ENCODE data around the gene STAT1.
"Not testable (repeated sequence)": the region's sequence is repeated elsewhere in the genome, so short reads cannot be mapped to it uniquely, and the experiment has no call there.

STAT1 gene

DNA sequence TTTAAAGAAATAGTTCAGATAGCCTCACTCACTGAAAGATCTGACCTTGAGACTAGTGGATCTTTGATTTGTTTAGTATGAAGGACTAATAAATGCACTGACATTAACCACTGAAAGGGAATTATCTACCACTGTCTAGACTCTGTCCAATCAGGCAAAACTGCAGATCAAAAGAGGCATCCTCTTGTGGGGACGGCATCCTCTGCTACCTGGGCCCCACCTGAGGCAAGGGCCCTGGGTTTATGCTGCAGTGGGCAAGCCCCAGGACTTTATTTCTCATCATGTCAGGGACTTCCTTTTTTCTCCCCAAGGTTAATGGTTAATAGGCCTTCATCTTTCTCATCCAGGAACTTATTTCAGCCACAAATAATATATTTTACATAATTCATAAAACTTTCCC, 32.2 kb downstream of the STAT1 start:
- no peak for DNase-seq (ENCODE audit: low spot score)

DNA sequence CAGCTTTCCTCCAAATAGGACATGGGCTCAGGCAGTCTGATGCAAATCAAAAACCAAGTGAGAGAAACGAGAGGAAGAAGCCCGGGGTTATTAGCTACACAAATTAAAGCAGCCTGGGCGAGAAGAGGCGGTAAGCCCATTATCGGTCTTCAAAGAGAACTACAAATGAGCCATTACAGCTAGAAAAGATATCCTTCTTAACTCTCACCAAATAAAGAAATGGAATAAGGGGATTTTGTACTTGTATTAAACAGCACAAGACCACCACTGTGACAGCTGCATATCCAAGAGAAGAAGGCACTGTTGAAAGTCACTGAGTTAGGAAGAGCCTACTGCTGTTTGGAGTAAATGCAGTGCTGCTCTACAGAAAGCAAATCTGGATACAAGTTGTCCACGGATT, 32.6 kb downstream of the STAT1 start:
- no peak for DNase-seq (ENCODE audit: low spot score)

DNA sequence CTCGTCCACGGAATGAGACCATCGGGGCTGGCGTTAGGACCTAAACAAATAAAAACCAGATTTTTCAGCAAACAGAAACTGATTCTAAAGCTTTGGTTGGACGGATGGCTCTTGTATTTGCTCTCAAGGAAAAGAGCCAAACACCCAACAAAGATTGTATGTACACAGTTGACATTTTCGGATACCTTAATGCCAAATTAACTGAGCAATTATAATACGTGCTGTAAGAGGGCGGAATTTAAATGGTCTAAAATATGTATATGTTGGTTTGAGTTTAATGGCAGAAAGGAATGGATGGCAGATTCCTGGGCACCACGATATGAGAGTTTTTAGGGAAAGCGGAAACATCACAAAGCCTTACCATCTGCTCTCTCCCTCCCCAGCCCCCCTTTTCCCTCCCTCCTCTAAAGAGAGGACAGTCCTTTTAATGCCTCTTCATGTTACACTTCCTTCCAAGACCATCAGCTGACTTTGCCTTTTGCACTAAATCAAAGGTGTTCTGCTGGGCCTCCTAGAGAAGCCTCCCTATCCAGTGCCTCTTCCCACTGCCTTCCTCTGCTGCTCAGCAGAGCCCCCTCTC, 33.3 kb downstream of the STAT1 start:
- no peak for DNase-seq (ENCODE audit: low spot score)

- DNase-seq (ENCODE audit: low spot score) = no peak
These were observed 33.9 kb downstream of the STAT1 start for GRCh38 chr2:190979906-190980629.

DNA sequence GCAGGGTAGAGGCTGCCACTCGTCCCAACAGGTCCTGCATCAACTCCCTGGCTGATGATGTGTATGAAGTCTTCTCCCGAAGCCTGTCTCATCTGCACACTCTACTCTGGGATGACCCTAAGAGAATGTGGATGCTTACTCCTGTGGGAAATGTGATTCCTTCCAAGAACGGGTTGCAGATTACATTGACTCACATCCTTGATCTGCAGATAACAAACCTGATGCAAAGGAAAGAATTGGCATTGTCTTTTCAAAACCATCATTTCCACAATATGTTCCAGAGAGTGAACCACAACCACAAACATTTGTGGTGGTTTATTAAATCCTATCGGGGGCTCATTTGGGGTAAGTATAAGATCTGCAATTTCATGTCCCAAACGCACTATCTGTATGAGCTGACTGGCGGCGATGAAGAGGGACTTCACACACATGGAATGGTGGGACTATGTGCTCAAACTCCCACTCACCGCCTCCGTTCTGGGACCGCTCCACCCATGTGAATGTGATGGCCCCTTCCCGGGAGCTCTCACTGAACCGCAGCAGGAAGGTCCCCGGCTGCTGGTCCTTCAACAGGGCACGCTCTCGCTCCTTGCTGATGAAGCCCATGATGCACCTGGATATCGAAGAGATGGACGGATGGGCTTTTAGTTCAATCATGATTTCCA, 35.5 kb downstream of the STAT1 start:
- no peak for DNase-seq (ENCODE audit: low spot score)

- DNase-seq (ENCODE audit: low spot score) = no peak
These were observed 36.5 kb downstream of the STAT1 start for GRCh38 chr2:190977505-190977904.

DNA sequence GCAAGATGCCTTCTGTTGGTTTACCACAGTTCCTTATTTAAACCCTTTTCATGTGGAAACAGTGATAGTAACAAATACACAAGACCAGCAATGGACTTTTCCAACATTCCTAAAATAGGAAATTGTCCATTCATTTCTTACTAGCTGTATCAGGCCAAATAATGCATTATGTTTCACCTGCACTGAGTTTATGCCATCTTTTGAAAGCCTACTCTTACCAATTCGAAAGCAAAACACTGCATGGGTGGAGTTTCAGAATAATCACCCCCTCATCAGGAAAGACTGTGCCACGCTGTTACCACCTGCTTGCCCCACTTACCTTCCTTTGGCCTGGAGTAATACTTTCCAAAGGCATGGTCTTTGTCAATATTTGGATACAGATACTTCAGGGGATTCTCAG, 37.5 kb downstream of the STAT1 start:
- no peak for DNase-seq (ENCODE audit: low spot score)

DNA sequence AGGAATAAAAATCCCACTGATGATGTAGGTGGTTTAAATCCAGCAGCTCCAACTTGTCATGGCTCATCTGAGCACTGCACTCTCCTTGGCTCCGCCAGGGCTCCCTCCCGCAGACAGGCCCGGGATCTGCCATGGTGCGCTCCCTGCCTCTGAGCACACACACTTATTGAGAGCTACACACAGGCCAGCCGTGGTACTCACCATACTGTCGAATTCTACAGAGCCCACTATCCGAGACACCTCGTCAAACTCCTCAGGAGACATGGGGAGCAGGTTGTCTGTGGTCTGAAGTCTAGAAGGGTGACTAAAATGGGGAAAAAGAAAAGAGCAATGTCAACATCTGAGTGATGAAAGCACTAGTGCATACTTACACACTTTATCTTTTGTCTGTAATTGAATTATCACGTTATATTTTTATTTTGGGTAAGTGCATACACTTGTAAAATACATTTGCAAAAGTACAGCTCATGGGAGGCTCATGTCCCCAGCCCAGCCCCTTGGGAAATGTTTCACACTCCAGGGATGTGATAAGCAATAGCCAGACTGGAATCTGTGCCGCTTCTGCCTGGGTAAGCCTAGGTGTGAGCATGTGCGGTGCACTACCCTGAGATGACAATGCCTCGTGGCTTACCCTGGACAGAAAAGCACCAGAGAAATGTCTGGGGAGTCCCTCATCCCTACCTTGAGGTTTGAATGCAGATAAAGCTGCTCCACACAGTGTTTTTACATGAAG, 39.2 kb downstream of the STAT1 start:
- no peak for DNase-seq (ENCODE audit: low spot score)

- DNase-seq (ENCODE audit: low spot score) = no peak
These were observed 40.0 kb downstream of the STAT1 start for GRCh38 chr2:190973726-190974628.

DNA sequence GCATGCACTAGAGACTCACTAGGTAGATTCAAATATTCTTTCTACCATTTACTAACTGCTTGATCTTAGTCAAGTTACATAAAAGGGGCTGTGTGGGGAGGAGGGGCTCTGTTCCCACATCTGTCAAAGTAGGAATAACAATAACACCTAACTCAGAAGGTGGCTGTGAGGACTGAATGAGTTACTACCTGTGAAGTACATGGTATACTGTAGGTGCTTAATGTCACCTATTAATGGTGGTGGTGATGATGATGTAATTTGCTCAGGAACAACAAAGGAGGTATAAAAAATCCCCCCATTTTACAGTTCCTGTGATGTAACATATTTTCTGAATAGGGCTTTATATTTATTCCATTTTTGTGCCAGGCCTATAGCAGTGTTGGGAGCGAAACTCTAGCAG, 40.7 kb downstream of the STAT1 start:
- DNase-seq (ENCODE audit: low spot score) = no peak

- DNase-seq (ENCODE audit: low spot score) = no peak
These were observed 41.1 kb downstream of the STAT1 start for GRCh38 chr2:190972846-190973245.

DNA sequence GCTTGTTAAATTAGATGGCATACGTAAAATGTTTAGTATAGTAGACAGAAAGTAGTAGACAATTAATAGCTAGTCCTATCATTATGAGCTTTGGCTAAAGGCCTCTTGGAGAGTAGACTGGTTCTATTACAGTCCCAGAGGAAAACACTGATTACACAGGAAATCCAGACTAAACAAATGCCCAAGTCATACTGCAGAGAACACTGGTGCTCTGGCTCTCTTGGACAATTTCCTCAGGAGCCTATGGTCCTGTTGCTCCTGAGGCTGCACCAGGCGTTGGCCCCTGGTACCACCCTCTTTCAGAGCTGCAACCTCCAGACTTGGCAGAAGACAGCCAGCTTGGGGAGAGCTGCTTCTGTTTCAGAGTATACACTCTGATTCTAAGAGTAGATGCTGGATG, 41.8 kb downstream of the STAT1 start:
- DNase-seq (ENCODE audit: low spot score) = no peak

DNA sequence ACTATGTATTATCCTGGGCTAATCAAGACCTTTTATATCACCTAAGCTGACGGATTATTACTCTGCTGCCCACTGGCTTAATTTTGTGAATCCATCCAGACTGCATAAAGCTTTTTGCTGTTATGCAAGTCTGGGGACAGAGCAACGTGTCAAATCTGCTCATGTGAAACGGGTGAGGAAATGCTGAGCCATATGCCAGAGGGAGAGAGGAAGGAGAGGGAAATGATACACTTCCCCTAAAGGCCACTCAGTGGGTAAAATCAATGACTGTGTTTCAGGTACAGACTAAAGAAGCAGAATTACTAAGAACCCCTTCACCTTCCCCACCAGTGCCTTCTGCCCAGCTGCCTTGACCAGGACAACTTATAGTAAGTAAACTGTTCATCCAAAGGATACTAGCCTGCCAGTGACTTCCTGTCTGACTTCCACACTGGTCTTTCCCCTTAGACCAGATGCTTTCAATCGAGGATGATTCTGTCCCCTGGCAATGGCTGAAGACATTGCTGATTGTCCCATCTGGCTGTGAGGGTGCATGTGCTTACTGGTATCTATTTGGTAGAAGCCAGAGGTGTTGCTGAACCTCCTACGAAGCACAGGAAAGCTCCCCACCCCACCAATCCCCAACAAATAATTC, 43.0 kb downstream of the STAT1 start:
- DNase-seq (ENCODE audit: low spot score) = no peak

GRCh38 chr2:190970160-190970559, 43.8 kb downstream of the STAT1 start:
- no peak for DNase-seq (ENCODE audit: low spot score)

- DNase-seq (ENCODE audit: low spot score) = no peak
These were observed 45.4 kb downstream of the STAT1 start for GRCh38 chr2:190968522-190968921.

GRCh38 chr2:190965580-190966222, 48.3 kb downstream of the STAT1 start:
- DNase-seq (ENCODE audit: low spot score) = no peak

GRCh38 chr2:190964170-190964795, 49.7 kb downstream of the STAT1 start:
- no peak for DNase-seq (ENCODE audit: low spot score)

DNA sequence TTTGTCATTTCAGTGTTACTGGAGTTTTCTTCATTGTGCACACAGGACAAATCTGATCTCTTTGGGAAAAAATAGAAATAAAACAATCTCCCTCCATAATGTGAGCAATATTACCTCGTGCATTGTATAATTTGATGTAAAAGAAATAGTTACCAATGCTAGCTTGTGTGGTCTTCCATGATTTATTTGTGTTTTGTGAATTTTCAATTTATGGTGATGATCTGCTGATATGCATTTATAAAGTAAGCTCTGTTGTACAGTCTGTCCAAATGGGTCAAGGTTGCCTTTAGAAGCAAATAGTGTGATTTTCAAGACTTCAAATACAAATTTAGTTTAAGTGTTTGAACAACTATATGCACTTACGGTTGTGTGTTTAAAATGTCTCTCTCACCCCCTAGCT, 50.9 kb downstream of the STAT1 start:
- DNase-seq (ENCODE audit: low spot score) = no peak

DNA sequence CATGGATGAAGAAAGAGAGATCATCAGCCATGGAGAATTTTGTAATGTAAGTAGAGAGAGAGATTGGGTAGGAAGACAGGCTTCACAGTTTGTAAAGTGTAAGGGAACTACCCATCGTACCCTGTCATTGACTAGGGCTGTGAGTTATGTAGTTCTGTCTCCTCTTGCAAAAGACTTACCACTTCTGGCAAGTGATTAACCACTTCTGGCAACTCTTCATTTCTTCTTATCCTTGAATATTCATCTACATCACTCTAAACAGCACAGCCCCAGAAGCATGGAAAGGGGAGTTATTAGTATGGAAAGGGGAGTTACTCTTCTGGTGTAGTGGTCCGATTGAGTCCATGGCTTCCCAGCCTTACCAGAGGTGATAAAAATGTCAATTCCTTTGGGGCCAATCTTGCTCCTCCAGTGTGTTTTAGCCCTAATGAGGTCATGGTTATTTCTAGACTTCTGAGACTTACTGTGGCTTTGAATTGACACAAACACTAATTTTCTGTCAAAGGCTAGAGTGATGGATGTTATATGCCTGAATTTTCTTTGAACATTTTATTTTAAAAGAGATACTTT, 52.0 kb downstream of the STAT1 start:
- no peak for DNase-seq (ENCODE audit: low spot score)

DNA sequence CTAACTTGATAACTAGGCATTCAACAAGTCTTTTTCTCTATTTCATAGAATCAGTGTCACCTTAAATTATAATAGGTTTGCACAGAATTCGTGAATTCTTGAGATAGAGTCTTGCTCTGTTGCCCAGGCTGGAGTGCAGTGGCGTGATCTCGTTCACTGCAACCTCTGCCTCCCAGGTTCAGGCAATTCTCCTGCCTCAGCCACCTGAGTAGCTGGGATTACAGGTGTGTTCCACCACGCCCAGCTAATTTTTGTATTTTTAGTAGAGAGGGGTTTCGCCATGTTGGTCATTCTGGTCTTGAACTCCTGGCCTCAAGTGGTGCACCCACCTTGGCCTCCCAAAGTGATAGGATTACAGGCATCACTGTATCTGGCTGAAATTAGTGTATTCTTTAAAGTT, 52.9 kb downstream of the STAT1 start:
- DNase-seq (ENCODE audit: low spot score) = not testable (repeated sequence)
